DMS79 (cell line): ENCODE results near the gene SYNE1.
A peak's percentile ranks its signal among the peaks of the same experiment; 100 is the strongest.

Experiments
- DNase-seq: peaks from one replicate; lab custom pipeline; 2025; lab: John Stamatoyannopoulos, UW

SYNE1 gene

GRCh38 chr6:152273638-152274037, 363.5 kb downstream of the SYNE1 start:
- no peak for DNase-seq

- DNase-seq = no peak
These were observed 364.2 kb downstream of the SYNE1 start for GRCh38 chr6:152273002-152273401.

- no peak for DNase-seq
These were observed 364.7 kb downstream of the SYNE1 start for GRCh38 chr6:152272486-152272885.

- DNase-seq = no peak
These were observed 365.2 kb downstream of the SYNE1 start for GRCh38 chr6:152271776-152272464.

- DNase-seq = no peak
These were observed 366.7 kb downstream of the SYNE1 start for GRCh38 chr6:152270301-152270925.

- no peak for DNase-seq
These were observed 368.2 kb downstream of the SYNE1 start for GRCh38 chr6:152268846-152269442.

- DNase-seq = no peak
These were observed 369.0 kb downstream of the SYNE1 start for GRCh38 chr6:152267967-152268845.

GRCh38 chr6:152265651-152266050, 371.5 kb downstream of the SYNE1 start:
- DNase-seq = no peak

GRCh38 chr6:152263582-152263981, 373.6 kb downstream of the SYNE1 start:
- DNase-seq = no peak

GRCh38 chr6:152261179-152261578, 376.0 kb downstream of the SYNE1 start:
- no peak for DNase-seq

GRCh38 chr6:152259234-152259633, 377.9 kb downstream of the SYNE1 start:
- DNase-seq = no peak

GRCh38 chr6:152257581-152257980, 379.6 kb downstream of the SYNE1 start:
- DNase-seq = no peak

- no peak for DNase-seq
These were observed 387.0 kb downstream of the SYNE1 start for GRCh38 chr6:152250127-152250526.

- DNase-seq = no peak
These were observed 388.2 kb downstream of the SYNE1 start for GRCh38 chr6:152248980-152249379.

GRCh38 chr6:152246554-152247337, 390.4 kb downstream of the SYNE1 start:
- no peak for DNase-seq

GRCh38 chr6:152244998-152245630, 392.0 kb downstream of the SYNE1 start:
- DNase-seq = peak; percentile 44

GRCh38 chr6:152241013-152241766, 396.0 kb downstream of the SYNE1 start:
- DNase-seq = no peak

- DNase-seq = no peak
These were observed 396.7 kb downstream of the SYNE1 start for GRCh38 chr6:152240436-152240835.

GRCh38 chr6:152236370-152237097, 400.6 kb downstream of the SYNE1 start:
- DNase-seq = no peak
